Esophagus muscularis mucosa (tissue), 4 donors: Measurements from ENCODE around the gene ATAD2B.
"Not testable (repeated sequence)": the region's sequence is repeated elsewhere in the genome, so short reads cannot be mapped to it uniquely, and the experiment has no call there.

Source experiments
- EP300 ChIP-seq: sonication (generic); formaldehyde crosslinking; IDR thresholded peaks from one replicate; pipeline ENCODE4 v1.6.1; 2017; ENCODE audit warnings: antibody characterized with exemption
- POLR2A ChIP-seq: fragments of 450-650 bp; IDR thresholded peaks from one replicate; pipeline ENCODE4 v1.6.1; 2017; ENCODE audit warnings: antibody characterized with exemption, moderate library complexity, mild to moderate bottlenecking, low read depth
- POLR2AphosphoS5 ChIP-seq, 2 donors: sonication (generic); formaldehyde crosslinking; IDR thresholded peaks; one replicate each; pipeline ENCODE4 v1.6.1; 2017; ENCODE audit warnings: antibody characterized with exemption in 2 of 2
- TF ChIP-seq, protein P1 (sequence below), 3 experiments: fragments of 200-600 bp in 2 of 3; fragments of 450-650 bp in 1 of 3; sonication (generic) in 2 of 3; IDR thresholded peaks; one replicate each; pipeline ENCODE4 v1.5.1; 2017 to 2019; ENCODE audit warnings: antibody characterized with exemption in 3 of 3, mild to moderate bottlenecking in 2 of 3, moderate library complexity in 1 of 3

DNA sequence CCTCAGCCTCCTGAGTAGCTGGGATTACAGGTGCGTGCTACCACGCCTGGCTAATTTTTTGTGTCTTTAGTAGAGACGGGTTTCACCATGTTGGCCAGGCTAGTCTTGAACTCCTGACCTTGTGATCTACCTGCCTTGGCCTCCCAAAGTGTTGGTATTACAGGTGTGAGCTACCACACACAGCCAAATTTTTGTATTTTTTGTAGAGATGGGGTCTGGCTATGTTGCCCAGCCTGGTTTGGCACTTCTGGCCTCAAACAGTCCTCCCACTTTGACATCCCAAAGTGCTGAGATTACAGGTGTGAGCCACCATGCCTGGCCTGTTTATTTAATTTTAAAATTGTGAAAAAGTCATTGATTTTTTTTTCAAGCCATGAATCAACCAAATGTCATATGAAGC lies 25.6 kb upstream of the ATAD2B start:
- TF ChIP-seq, protein P1, sequence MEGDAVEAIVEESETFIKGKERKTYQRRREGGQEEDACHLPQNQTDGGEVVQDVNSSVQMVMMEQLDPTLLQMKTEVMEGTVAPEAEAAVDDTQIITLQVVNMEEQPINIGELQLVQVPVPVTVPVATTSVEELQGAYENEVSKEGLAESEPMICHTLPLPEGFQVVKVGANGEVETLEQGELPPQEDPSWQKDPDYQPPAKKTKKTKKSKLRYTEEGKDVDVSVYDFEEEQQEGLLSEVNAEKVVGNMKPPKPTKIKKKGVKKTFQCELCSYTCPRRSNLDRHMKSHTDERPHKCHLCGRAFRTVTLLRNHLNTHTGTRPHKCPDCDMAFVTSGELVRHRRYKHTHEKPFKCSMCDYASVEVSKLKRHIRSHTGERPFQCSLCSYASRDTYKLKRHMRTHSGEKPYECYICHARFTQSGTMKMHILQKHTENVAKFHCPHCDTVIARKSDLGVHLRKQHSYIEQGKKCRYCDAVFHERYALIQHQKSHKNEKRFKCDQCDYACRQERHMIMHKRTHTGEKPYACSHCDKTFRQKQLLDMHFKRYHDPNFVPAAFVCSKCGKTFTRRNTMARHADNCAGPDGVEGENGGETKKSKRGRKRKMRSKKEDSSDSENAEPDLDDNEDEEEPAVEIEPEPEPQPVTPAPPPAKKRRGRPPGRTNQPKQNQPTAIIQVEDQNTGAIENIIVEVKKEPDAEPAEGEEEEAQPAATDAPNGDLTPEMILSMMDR (IDR thresholded peaks at IDR 0.05) = not testable (repeated sequence)
- TF ChIP-seq POLR2A; POLR2AphosphoS5 (IDR thresholded peaks at IDR 0.05); EP300: not testable (repeated sequence)
